Neural cell (in vitro differentiated cells): ENCODE results near the gene TFDP1. TPM values are rescaled to one million over a fixed set of nuclear protein-coding genes. Genes with fewer than 3 reads are reported as not detected.

Experiments used
- H2AFZ ChIP-seq: fragments of 200-600, 300-800 bp; sonication (generic), shearing (Covaris generic); 2 replicates; pipeline ENCODE4 v1.6.0; 2014; ENCODE audit warnings: low read depth, mild to moderate bottlenecking, antibody characterized with exemption, low read length, moderate library complexity
- H3F3A ChIP-seq: fragments of 200-600 bp; shearing (Covaris generic); 2 replicates; pipeline ENCODE4 v1.6.1; 2016; ENCODE audit warnings: mild to moderate bottlenecking, moderate library complexity, mixed read lengths, antibody characterized with exemption, low read length; ENCODE audit not compliant: insufficient read depth, poor library complexity, severe bottlenecking
- H3K27ac ChIP-seq: fragments of 200-600, 300-800 bp; sonication (generic), shearing (Covaris generic); 2 replicates; pipeline ENCODE4 v1.5.1; 2014; ENCODE audit warnings: mild to moderate bottlenecking, low read length, moderate library complexity
- H3K27me3 ChIP-seq: fragments of 300-800, 200-600 bp; sonication (generic), shearing (Covaris generic); 2 replicates; pipeline ENCODE4 v1.6.0; 2014; ENCODE audit warnings: mild to moderate bottlenecking, low read depth, low read length, moderate library complexity; ENCODE audit not compliant: insufficient read depth
- H3K36me3 ChIP-seq: fragments of 300-800, 200-600 bp; sonication (generic), shearing (Covaris generic); 2 replicates; pipeline ENCODE4 v1.5.1; 2014; ENCODE audit warnings: mild to moderate bottlenecking, antibody characterized with exemption, low read length, moderate library complexity; ENCODE audit not compliant: insufficient read depth
- H3K4me2 ChIP-seq: fragments of 300-800, 200-600 bp; sonication (generic), shearing (Covaris generic); 2 replicates; pipeline ENCODE4 v1.6.0; 2014; ENCODE audit warnings: mild to moderate bottlenecking, low read length
- H3K4me3 ChIP-seq: fragments of 300-800, 200-600 bp; sonication (generic), shearing (Covaris generic); 2 replicates; pipeline ENCODE4 v1.5.1; 2014; ENCODE audit warnings: mild to moderate bottlenecking, low read length, moderate library complexity
- H3K79me2 ChIP-seq: fragments of 200-600 bp; shearing (Covaris generic); replicated peaks from 2 replicates; pipeline ENCODE4 v1.6.0; 2014; ENCODE audit warnings: mild to moderate bottlenecking, low read length, moderate library complexity; ENCODE audit not compliant: insufficient read depth
- H3K9ac ChIP-seq: fragments of 300-800, 200-600 bp; sonication (generic), shearing (Covaris generic); 2 replicates; pipeline ENCODE4 v1.6.1; 2016; ENCODE audit warnings: mild to moderate bottlenecking, low read length, mixed read lengths
- H3K9me2 ChIP-seq: fragments of 200-600 bp; shearing (Covaris generic); 2 replicates; pipeline ENCODE4 v1.6.1; 2016; ENCODE audit warnings: mild to moderate bottlenecking, low read length, mixed read lengths; ENCODE audit not compliant: insufficient read depth
- H3K9me3 ChIP-seq: fragments of 200-600, 300-800 bp; sonication (generic), shearing (Covaris generic); 2 replicates; pipeline ENCODE4 v1.6.1; 2016; ENCODE audit warnings: mild to moderate bottlenecking, mixed run types, low read length, moderate library complexity, mixed read lengths
- H4K20me1 ChIP-seq: fragments of 200-600 bp; shearing (Covaris generic); 2 replicates; pipeline ENCODE4 v1.6.1; 2016; ENCODE audit warnings: mild to moderate bottlenecking, mixed run types; ENCODE audit not compliant: insufficient read depth
- CTCF ChIP-seq: fragments of 450-650 bp; IDR thresholded peaks from 2 replicates; pipeline ENCODE4 v1.5.1; 2014; ENCODE audit warnings: antibody characterized with exemption, mild to moderate bottlenecking, moderate library complexity; ENCODE audit not compliant: poor library complexity, severe bottlenecking
- MXI1 ChIP-seq: fragments of 450-650 bp; conservative IDR thresholded peaks from 2 replicates; pipeline ENCODE4 v1.6.1; 2014; ENCODE audit warnings: antibody characterized with exemption, mild to moderate bottlenecking; ENCODE audit not compliant: poor library complexity, severe bottlenecking
- POLR2AphosphoS5 ChIP-seq: IDR thresholded peaks from 2 replicates; pipeline ENCODE4 v1.6.1; 2012
- RAD21 ChIP-seq: fragments of 450-650 bp; conservative IDR thresholded peaks from 2 replicates; pipeline ENCODE4 v1.6.1; 2014; ENCODE audit warnings: antibody characterized with exemption, mild to moderate bottlenecking, moderate library complexity
- REST ChIP-seq: IDR thresholded peaks from 2 replicates; pipeline ENCODE4 v1.6.1; 2012; ENCODE audit warnings: borderline replicate concordance
- SMC3 ChIP-seq: fragments of 450-650 bp; conservative IDR thresholded peaks from 2 replicates; pipeline ENCODE4 v1.6.1; 2014; ENCODE audit warnings: antibody characterized with exemption, mild to moderate bottlenecking, moderate library complexity; ENCODE audit not compliant: poor library complexity
- TAF1 ChIP-seq: IDR thresholded peaks from 2 replicates; pipeline ENCODE4 v1.6.1; 2012; ENCODE audit warnings: low read depth
- polyA plus RNA-seq: library from polyadenylated mRNA; depleted of rRNA; stranded (reverse); fragments of >200 nt; gene quantifications from 2 replicates; pipeline ENCODE4 v1.2.3, GENCODE V29; 2014

The TFDP1 gene
- polyA plus RNA-seq, 1 donor from 2014 or later, result 81.2 TPM

GRCh38 chr13:113539176-113539575, 45.4 kb upstream of the TFDP1 start:
- Histone ChIP-seq H2AFZ (no peak overlapping the region), H3K9ac (no peak overlapping the region), H3K4me3 (no peak overlapping the region), H3K79me2 (no peaks in the 10 kb centered on the region), H3K27me3 (no peaks in the 10 kb centered on the region), H3K4me2 (no peak overlapping the region), H3K9me3 (peaks cover 5% of the 10 kb centered on the region), H3K9me2 (no peaks in the 10 kb centered on the region), H3K36me3 (no peaks in the 10 kb centered on the region), H3F3A (no peaks in the 10 kb centered on the region), H4K20me1 (no peaks in the 10 kb centered on the region), H3K27ac (no peak overlapping the region)
- TF ChIP-seq RAD21 (no peak), CTCF (no peak), SMC3 (no peak), TAF1 (no peak), MXI1 (no peak)

GRCh38 chr13:113539822-113540221, 44.7 kb upstream of the TFDP1 start:
- Histone ChIP-seq H3K9me2 (no peaks in the 10 kb centered on the region), H3K9me3 (peaks cover 5% of the 10 kb centered on the region), H3K4me2 (no peak overlapping the region), H2AFZ (no peak overlapping the region), H3K27ac (no peak overlapping the region), H4K20me1 (no peaks in the 10 kb centered on the region), H3K9ac (no peak overlapping the region), H3K27me3 (no peaks in the 10 kb centered on the region), H3K79me2 (no peaks in the 10 kb centered on the region), H3F3A (no peaks in the 10 kb centered on the region), H3K36me3 (no peaks in the 10 kb centered on the region), H3K4me3 (no peak overlapping the region)
- no peak for TF ChIP-seq POLR2AphosphoS5
- TF ChIP-seq TAF1, result no peak
- no peak for TF ChIP-seq MXI1

- Histone ChIP-seq H3F3A (no peaks in the 10 kb centered on the region), H4K20me1 (no peaks in the 10 kb centered on the region)
Observed at GRCh38 chr13:113540523-113540922, 44.0 kb upstream of the TFDP1 start.

More at GRCh38 chr13:113540523-113540922, 44.0 kb upstream of the TFDP1 start:
- no peak overlapping the region for H2AFZ ChIP-seq
- no peak overlapping the region for H3K27ac ChIP-seq
- H3K36me3 ChIP-seq, result no peaks in the 10 kb centered on the region
- TF ChIP-seq REST (no peak), TAF1 (no peak), CTCF (no peak), POLR2AphosphoS5 (no peak)
- H3K9ac ChIP-seq, result no peak overlapping the region
- H3K27me3 ChIP-seq, result no peaks in the 10 kb centered on the region
- peaks cover 5% of the 10 kb centered on the region for H3K9me3 ChIP-seq
- no peak overlapping the region for H3K4me2 ChIP-seq
- H3K79me2 ChIP-seq, result no peaks in the 10 kb centered on the region
- H3K4me3 ChIP-seq, result no peak overlapping the region
- no peaks in the 10 kb centered on the region for H3K9me2 ChIP-seq
